ENCODE measurements around the gene SMYD4.
A peak's percentile ranks its signal among the peaks of the same experiment; 100 is the strongest.
"Not testable (repeated sequence)": the region's sequence is repeated elsewhere in the genome, so short reads cannot be mapped to it uniquely, and the experiment has no call there.

The SMYD4 gene, protein sequence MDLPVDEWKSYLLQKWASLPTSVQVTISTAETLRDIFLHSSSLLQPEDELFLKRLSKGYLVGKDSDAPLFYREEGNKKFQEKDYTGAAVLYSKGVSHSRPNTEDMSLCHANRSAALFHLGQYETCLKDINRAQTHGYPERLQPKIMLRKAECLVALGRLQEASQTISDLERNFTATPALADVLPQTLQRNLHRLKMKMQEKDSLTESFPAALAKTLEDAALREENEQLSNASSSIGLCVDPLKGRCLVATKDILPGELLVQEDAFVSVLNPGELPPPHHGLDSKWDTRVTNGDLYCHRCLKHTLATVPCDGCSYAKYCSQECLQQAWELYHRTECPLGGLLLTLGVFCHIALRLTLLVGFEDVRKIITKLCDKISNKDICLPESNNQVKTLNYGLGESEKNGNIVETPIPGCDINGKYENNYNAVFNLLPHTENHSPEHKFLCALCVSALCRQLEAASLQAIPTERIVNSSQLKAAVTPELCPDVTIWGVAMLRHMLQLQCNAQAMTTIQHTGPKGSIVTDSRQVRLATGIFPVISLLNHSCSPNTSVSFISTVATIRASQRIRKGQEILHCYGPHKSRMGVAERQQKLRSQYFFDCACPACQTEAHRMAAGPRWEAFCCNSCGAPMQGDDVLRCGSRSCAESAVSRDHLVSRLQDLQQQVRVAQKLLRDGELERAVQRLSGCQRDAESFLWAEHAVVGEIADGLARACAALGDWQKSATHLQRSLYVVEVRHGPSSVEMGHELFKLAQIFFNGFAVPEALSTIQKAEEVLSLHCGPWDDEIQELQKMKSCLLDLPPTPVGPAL

DNA sequence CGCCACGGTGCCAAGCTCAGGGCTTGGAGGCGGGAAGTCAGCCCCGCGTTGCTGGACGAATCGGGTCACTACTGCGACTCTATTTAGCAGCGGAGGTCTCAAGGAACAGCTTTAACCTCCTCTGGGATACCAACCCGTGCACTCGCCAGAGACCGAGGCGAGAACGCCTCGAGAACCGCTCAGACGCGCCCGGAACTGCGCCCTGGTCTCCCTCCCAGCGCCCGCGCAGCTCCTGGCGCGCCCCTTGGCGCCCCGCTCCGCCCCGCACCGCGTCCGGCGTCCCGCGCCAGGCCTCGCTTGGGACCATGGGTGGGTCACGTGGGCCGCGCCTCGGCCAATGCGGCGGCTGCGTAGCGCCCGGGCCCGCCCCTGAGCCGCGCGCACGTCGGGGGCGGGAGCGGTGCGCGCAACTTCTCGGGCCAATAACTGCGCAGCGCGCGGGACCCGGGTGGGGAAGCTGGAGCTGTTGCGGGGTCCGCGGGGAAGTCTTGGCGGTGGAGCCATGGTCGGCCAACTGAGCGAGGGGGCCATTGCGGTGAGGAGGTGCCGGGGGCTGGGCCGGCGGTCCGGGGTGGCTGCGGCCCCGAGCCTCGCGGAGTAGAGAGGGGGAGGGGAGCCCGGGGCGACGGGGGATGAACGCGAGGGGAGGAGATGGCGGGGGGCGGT lies at the start of gene SMYD4, which contains the start of gene RPA1:
SMYD4 (minus strand) TSS at position 311 of the 666 bp plus-strand sequence. CDS start 1,908 bp downstream, outside the sequence.
RPA1 (plus strand) TSS at position 414 of the 666 bp plus-strand sequence; CDS start at position 503, 89 bp downstream.
- peak; percentile 96 for DNase-seq (ENCODE audit: low spot score)

- DNase-seq (ENCODE audit: low spot score), result no peak
Measured at GRCh38 chr17:1878419-1879121, 48.9 kb upstream of the SMYD4 start.

- DNase-seq (ENCODE audit: low spot score), result no peak
Measured at GRCh38 chr17:1875597-1875996, 45.9 kb upstream of the SMYD4 start.

DNA sequence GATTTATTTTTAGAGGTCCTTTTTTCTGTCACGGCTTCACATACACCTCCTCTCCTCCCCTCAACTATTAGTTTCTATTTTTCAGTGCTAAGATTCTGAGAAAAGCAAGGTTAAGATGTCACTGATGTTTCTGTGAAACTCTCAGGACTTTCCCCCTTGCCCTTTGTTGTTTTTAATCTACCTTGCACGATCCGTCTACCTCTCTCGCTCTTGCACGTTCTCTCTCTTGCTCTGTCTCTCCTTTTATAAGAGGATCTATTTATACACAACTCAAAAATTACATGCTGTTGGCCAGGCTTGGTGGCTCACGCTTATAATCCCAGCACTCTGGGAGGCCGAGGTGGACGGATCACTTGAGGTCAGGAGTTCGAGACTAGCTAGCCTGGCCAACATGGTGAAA lies 43.7 kb upstream of the SMYD4 start:
- DNase-seq (ENCODE audit: low spot score), result no peak

GRCh38 chr17:1872976-1873375 lies 43.3 kb upstream of the SMYD4 start:
- no peak for DNase-seq (ENCODE audit: low spot score)

DNA sequence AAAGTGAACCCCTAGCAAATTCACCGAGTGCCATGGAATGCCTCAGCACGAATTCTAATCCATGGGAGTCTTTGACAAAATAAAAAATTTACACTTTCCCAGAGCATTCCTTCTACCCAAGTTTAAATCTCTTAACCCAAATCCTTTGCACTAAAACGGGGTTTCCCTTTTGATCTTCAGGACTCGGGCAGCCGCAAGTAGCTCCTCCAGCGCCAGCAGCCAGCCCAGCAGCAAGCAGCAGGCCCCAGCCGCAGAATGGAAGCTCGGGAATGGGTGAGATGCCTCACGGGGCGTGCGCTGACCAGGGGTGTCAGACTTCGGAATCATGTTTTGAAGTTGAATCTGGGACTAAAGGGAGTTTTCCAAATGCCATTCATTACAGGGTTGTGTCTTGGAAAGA lies 42.6 kb upstream of the SMYD4 start:
- DNase-seq (ENCODE audit: low spot score), result no peak

DNA sequence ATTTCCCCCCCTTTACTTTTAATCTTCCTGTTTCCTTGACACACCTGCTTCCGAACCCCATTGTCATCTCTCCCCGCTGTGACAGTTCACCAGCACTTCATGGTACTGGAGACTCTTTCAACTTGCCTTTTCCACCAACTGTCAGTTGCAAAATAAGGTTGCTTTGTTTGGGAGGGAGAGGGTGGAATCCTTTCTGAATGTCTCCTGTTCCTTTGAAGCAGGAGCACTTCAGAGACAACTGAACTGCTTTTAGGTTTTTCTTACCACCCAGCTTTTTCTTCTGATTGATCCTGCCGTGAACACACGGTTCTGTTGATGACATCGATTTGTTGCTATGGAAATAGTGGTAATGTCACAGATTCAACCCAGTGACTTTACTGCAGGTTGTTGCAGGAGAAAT lies 42.1 kb upstream of the SMYD4 start:
- no peak for DNase-seq (ENCODE audit: low spot score)

DNA sequence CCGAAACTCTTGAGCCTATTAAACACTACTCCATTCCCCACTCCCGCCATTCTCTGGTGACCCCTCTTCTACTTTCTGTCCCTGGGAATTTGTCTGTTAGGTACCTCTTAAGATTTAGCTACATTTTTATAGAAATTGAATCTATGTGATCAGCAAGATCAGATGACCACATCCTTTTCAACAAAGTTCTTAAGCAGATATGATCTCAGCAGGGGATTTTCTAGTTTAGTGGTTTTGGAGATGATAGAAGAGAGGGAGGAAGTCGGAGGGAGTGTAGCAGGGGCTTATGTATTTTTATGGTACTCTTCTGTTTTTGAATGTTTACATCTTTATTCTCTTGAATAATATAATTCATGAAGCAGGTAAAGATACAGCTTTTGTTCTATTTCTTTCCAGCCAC lies 40.9 kb upstream of the SMYD4 start:
- no peak for DNase-seq (ENCODE audit: low spot score)

GRCh38 chr17:1868090-1868489 lies 38.4 kb upstream of the SMYD4 start:
- DNase-seq (ENCODE audit: low spot score), result no peak

DNA sequence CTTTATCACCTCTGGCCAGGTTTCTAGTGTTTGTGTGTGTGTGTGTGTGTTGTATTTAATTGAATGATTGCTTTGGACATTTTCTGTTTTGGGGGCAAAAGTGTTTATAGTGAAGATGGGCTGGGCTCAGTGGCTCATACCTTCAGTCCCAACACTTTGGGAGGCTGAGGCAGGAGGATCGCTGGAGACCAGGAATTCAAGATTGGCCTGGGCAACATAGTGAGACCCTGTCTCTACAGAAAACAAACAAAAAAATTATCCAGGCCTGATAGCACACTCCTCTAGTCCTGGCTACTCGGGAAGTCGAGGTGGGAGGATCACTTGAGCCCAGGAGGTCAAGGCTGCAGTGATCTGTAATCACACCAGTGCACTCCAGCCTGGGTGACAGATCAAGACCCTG lies 37.6 kb upstream of the SMYD4 start:
- DNase-seq (ENCODE audit: low spot score), result no peak

- no peak for DNase-seq (ENCODE audit: low spot score)
Measured at GRCh38 chr17:1865252-1866037, 35.7 kb upstream of the SMYD4 start.

DNA sequence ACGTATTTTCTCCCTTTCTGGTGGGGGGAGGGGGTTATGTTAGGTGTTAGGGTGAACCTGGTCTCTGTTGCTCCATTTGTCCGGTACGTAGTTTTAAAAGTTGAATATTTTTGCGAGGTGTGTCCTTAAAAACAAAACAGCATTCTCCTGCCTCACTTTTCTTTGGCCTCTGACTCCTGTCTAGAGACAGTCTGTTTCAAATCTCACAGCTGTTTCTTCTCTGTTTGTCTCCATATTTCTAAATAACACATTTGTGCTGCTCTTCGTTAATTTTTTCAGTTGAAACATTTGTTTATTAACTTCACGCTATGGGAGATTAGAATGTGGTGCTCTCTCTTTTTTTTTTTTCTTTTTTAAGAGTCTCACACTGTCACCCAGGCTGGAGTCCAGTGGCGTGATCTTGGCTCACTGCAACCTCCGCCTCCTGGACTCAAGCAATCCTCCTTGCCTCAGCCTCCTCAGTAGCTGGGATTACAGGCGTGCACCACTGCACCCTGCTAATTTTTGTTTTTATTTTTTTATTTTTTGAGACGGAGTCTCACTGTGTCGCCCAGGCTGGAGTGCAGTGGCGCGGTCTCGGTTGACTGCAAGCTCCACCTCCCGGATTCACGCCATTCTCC lies 31.8 kb upstream of the SMYD4 start:
- DNase-seq (ENCODE audit: low spot score), result no peak

DNA sequence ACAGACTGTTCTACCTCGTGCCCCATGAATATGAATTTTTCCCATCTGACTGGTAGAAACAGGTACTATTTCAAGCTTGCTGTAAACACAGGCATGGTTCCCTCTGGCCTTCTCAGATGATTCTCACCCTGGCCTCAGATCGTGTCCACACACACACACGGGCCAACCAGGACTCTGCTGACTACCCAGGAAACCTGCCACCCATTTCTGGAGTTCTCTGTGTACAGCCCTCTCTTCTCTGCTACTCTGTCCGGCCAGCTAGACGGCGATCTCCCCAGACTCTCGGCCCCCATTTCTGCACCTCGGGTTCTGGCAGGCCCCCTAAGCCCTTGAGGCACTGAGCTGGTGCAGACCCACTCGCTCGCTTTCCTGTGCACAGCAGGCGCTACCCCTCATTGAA lies 31.3 kb upstream of the SMYD4 start:
- no peak for DNase-seq (ENCODE audit: low spot score)

- not testable (repeated sequence) for DNase-seq (ENCODE audit: low spot score)
Measured at GRCh38 chr17:1856462-1856861, 26.8 kb upstream of the SMYD4 start.

GRCh38 chr17:1853698-1854097 lies 24.0 kb upstream of the SMYD4 start:
- no peak for DNase-seq (ENCODE audit: low spot score)

DNA sequence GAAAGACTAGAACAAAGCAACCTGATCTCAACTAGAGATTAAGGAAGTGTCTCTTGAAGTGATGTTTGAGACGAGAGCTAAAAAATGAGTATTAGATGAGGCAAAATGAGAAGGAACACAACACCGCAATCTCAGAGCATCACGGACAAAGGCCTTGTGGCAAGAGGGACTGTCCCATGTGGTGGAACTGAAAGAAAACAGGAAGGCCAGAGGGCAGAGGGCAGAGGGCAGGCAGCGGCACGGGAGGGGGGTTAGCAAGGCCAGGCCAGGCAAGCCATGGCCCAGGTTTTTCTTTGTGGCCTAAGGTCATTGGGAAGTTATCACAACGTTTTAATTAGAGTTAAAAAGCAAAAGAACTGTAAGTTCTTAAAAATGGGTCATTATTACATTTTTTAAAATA lies 22.6 kb upstream of the SMYD4 start:
- no peak for DNase-seq (ENCODE audit: low spot score)

GRCh38 chr17:1847191-1847590 lies 17.5 kb upstream of the SMYD4 start:
- DNase-seq (ENCODE audit: low spot score), result no peak

DNA sequence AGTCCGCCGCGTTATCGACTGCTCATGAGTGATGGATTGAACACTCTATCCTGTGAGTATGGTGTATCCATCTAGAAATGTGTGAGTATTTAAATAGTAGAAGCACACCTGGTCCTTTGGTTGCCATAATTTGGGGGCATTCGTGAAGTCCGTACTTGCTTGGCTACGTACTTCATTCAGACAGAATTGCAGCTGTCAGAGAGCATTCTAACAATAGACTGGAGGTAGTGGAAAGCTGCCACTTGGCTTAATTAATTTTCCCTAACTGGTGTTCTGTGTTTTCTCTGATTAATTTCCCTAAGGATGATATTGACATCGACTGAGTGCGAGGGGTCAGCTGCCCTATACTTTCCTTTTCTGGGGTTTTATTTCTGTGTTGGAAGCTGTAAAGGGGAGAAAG lies 14.2 kb upstream of the SMYD4 start:
- no peak for DNase-seq (ENCODE audit: low spot score)

DNA sequence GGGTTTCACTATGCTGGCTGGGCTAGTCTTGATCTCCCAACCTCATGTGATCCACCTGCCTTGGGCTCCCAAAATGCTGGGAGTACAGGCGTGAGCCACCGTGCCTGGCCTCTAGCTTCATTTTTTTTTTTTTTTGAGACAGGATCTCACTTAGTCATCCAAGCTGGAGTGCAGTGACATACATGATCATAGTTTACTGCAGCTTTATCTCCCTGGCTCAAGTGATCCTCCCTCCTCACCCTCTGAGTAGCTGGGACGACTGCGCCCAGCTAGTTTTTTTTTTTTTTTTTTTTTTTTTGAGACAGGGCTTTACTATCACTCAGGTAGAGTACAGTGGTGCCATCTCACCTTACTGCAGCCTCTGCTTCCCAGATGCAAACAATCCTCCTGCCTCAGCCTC lies 9.8 kb upstream of the SMYD4 start:
- no peak for DNase-seq (ENCODE audit: low spot score)

- DNase-seq (ENCODE audit: low spot score), result no peak
Measured at GRCh38 chr17:1834380-1835149, 4.9 kb upstream of the SMYD4 start.

Measured in ecto neural progenitor cell (in vitro differentiated cells).